Muscle layer of duodenum (tissue), 2 donors: ENCODE measurements around the gene C2CD2L.
A peak's percentile ranks its signal among the peaks of the same experiment; 100 is the strongest.
"Not testable (repeated sequence)": the region's sequence is repeated elsewhere in the genome, so short reads cannot be mapped to it uniquely, and the experiment has no call there.

Experiments
- H3K27ac ChIP-seq: one replicate; pipeline ENCODE4 v1.7.0; 2013; ENCODE audit warnings: mild to moderate bottlenecking, low read length
- H3K27me3 ChIP-seq: one replicate; pipeline ENCODE4 v1.7.0; 2013; ENCODE audit warnings: low read depth, mild to moderate bottlenecking, control low read depth, low read length
- H3K36me3 ChIP-seq, 2 donors: one replicate each; pipeline ENCODE4 v1.7.0; 2013; ENCODE audit warnings: low read length in 2 of 2, control low read depth in 1 of 2, mild to moderate bottlenecking in 1 of 2; ENCODE audit not compliant: insufficient read depth in 2 of 2, control insufficient read depth in 1 of 2
- H3K4me1 ChIP-seq, 2 donors: one replicate each; pipeline ENCODE4 v1.7.0; 2013; ENCODE audit warnings: low read length in 2 of 2, mild to moderate bottlenecking in 2 of 2, control low read depth in 1 of 2, moderate library complexity in 1 of 2; ENCODE audit not compliant: insufficient read depth in 2 of 2, control insufficient read depth in 1 of 2
- H3K4me3 ChIP-seq, 2 donors: one replicate each; pipeline ENCODE4 v1.7.0; 2013; ENCODE audit warnings: low read length in 2 of 2, low read depth in 1 of 2, mild to moderate bottlenecking in 1 of 2
- H3K9me3 ChIP-seq, 2 donors: one replicate each; pipeline ENCODE4 v1.7.0; 2013; ENCODE audit warnings: low read length in 2 of 2, control low read depth in 1 of 2, mild to moderate bottlenecking in 1 of 2; ENCODE audit not compliant: control insufficient read depth in 1 of 2
- donor health status: healthy.

The C2CD2L gene

GRCh38 chr11:119106564-119107537 is at the start of gene C2CD2L:
C2CD2L (plus strand) TSS chr11:119107344; CDS start chr11:119107742, 398 bp downstream.
- peaks cover 24 to 35% of the 10 kb centered on the region in 2 donors for H3K4me1 ChIP-seq
- peak within 1 kb of the TSS; percentile 92 for H3K27ac ChIP-seq
- no peaks in the 10 kb centered on the region for H3K27me3 ChIP-seq

GRCh38 chr11:119059128-119059527 is 48.0 kb upstream of the C2CD2L start:
- H3K27ac ChIP-seq, H3K4me3 ChIP-seq, H3K27me3 ChIP-seq, H3K9me3 ChIP-seq, H3K36me3 ChIP-seq: not testable (repeated sequence)
- H3K4me1 ChIP-seq, result peaks cover 8 to 25% of the 10 kb centered on the region in 2 donors

More at GRCh38 chr11:119106564-119107537, at the start of gene C2CD2L:
- peaks cover 6 to 16% of the 10 kb centered on the region in 2 donors for H3K36me3 ChIP-seq
- H3K4me3 ChIP-seq, result peak within 1 kb of the TSS; percentile 88 to 94
- no peaks in the 10 kb centered on the region for H3K9me3 ChIP-seq

GRCh38 chr11:119061256-119061655 is 45.9 kb upstream of the C2CD2L start:
- Histone ChIP-seq H3K4me1 (peaks cover 3 to 15% of the 10 kb centered on the region in 2 donors), H3K36me3 (no peaks in the 10 kb centered on the region), H3K27me3 (no peaks in the 10 kb centered on the region), H3K27ac (no peak overlapping the region), H3K9me3 (no peaks in the 10 kb centered on the region), H3K4me3 (no peak overlapping the region)

- Histone ChIP-seq H3K4me3 (no peak overlapping the region), H3K4me1 (peaks cover 3 to 16% of the 10 kb centered on the region in 2 donors), H3K27ac (no peak overlapping the region), H3K27me3 (no peaks in the 10 kb centered on the region), H3K36me3 (no peaks in the 10 kb centered on the region), H3K9me3 (no peaks in the 10 kb centered on the region)
Observed at GRCh38 chr11:119062779-119063178, 44.4 kb upstream of the C2CD2L start.

GRCh38 chr11:119065369-119065768 is 41.8 kb upstream of the C2CD2L start:
- no peaks in the 10 kb centered on the region for H3K9me3 ChIP-seq
- H3K4me3 ChIP-seq, result no peak overlapping the region
- no peak overlapping the region for H3K27ac ChIP-seq
- no peaks in the 10 kb centered on the region for H3K27me3 ChIP-seq
- peaks cover 5 to 9% of the 10 kb centered on the region in 2 donors for H3K36me3 ChIP-seq
- peaks cover 6 to 27% of the 10 kb centered on the region in 2 donors for H3K4me1 ChIP-seq

GRCh38 chr11:119067371-119068222 is 39.5 kb upstream of the C2CD2L start, which contains the start of gene VPS11:
VPS11 (plus strand) TSS chr11:119067818; CDS start chr11:119067824, 6 bp downstream.
- H3K4me1 ChIP-seq, result peaks cover 6 to 27% of the 10 kb centered on the region in 2 donors
- H3K36me3 ChIP-seq, result peaks cover 15 to 28% of the 10 kb centered on the region in 2 donors
- H3K27ac ChIP-seq, result peak within 1 kb of the TSS; percentile 97
- H3K4me3 ChIP-seq, result peak within 1 kb of the TSS; percentile 98 to 99
- no peaks in the 10 kb centered on the region for H3K27me3 ChIP-seq
- H3K9me3 ChIP-seq, result no peaks in the 10 kb centered on the region

GRCh38 chr11:119077839-119078238 is 29.3 kb upstream of the C2CD2L start:
- H3K27me3 ChIP-seq, result no peaks in the 10 kb centered on the region
- H3K36me3 ChIP-seq, result peaks cover 67 to 86% of the 10 kb centered on the region in 2 donors
- H3K4me1 ChIP-seq, result no peaks in the 10 kb centered on the region
- no peak overlapping the region for H3K4me3 ChIP-seq
- no peaks in the 10 kb centered on the region for H3K9me3 ChIP-seq
- H3K27ac ChIP-seq, result no peak overlapping the region

- H3K27me3 ChIP-seq, result no peaks in the 10 kb centered on the region
- H3K36me3 ChIP-seq, result peaks cover 57 to 76% of the 10 kb centered on the region in 2 donors
- H3K4me1 ChIP-seq, result no peaks in the 10 kb centered on the region
- no peaks in the 10 kb centered on the region for H3K9me3 ChIP-seq
- H3K4me3 ChIP-seq, result no peak overlapping the region
- H3K27ac ChIP-seq, result no peak overlapping the region
Observed at GRCh38 chr11:119078675-119079420, 28.3 kb upstream of the C2CD2L start.

GRCh38 chr11:119081682-119082260 is 25.4 kb upstream of the C2CD2L start:
- Histone ChIP-seq H3K9me3 (no peaks in the 10 kb centered on the region), H3K36me3 (peaks cover 47 to 59% of the 10 kb centered on the region in 2 donors), H3K4me3 (no peak overlapping the region), H3K4me1 (peaks cover 6 to 8% of the 10 kb centered on the region in 2 donors), H3K27ac (no peak overlapping the region), H3K27me3 (no peaks in the 10 kb centered on the region)

- H3K4me3 ChIP-seq, result peak within 1 kb of the TSS; percentile 87 to 93
- H3K36me3 ChIP-seq, result peaks cover 19 to 29% of the 10 kb centered on the region in 2 donors
- peak within 1 kb of the TSS; percentile 82 for H3K27ac ChIP-seq
- H3K4me1 ChIP-seq, result peaks cover 6 to 11% of the 10 kb centered on the region in 2 donors
- H3K9me3 ChIP-seq, result no peaks in the 10 kb centered on the region
- H3K27me3 ChIP-seq, result no peaks in the 10 kb centered on the region
Observed at GRCh38 chr11:119084663-119085436, 22.3 kb upstream of the C2CD2L start, which contains the start of gene HMBS. HMBS (plus strand) TSS chr11:119084881; CDS start chr11:119085034, 153 bp downstream.
